Activated CD4-positive, CD25-positive, alpha-beta regulatory T cell treated with anti-CD3 and anti-CD28 coated beads, Interleukin-2, amount 50 U/mL, for 16 hours (primary cell): ENCODE results near the gene ADAMTS1.

Experiments used
- DNase-seq: peaks from one replicate; pipeline ENCODE4 v3.0.0-alpha.2; 2020; ENCODE audit warnings: low read depth, low spot score

The ADAMTS1 gene

DNA sequence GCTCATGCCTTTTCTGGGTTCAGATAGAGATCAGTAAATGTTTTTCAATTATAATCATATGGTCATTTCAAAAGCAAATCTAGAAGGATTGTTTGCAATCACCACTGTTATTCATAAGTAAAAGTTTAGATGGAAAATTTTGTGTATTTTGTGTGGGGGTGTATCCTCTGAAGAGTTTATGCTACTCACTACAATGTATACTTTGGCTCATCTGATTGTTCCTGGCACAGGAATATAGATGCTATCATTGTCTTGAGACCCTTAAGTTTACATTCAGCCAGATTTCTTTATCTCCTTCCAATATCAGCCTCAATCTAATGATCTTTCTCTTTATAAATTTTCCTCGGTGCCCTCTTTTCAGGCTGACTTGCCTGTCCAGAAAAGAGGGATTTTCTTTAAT, 33.0 kb downstream of the ADAMTS1 start:
- DNase-seq: no peak

DNA sequence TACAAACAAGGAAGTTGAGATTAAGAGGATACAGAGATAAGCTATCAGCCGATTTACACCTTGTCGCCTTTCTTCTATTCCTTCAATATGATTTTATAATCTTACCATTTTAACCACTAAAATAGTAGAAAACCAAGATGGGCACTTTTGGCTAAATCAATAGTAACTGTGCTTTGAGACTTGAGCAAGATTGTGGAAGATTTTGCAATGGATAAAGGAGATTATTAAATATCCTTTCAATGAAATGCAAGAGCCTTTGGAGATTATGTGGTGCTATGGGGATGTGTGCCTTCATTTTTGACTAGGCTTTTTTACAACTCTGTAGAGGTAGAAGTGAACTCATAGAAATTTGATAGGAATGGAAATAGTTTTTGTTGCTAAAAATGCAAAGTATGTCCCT, 33.7 kb downstream of the ADAMTS1 start:
- DNase-seq: no peak

DNA sequence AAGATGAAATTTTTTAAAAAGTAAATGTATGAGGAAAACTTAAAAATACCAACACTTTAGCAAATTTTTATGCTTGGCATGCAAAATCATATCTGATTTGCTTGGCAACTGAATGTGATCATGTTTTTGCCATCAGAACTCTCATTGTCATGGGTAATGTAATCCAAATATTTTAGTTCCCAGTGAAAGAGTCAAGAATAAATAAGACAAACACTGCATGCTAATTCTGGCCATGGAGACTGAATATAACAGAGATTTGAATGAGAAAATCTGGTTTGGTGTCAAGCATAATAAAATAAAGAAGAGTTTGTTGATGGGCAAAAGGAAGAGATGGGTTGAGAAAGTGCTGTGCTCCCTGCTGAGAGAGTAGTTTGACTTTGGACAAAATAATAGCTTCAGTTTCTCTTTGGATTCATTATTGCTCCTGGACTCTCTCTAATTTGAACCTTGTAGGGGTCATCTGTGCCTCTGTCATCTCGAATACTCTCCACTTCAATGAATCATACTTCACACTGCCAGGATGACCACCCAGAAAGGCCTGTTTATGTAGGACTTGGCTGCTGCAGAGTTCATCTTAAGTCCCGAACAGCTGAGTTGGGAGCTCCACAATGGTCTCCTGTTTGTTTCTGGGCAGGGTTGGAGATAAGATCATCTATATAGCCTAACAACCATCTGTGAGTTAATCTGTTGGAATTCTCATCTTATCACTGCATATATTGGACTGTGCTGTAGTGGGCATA, 34.4 kb downstream of the ADAMTS1 start:
- DNase-seq: no peak

DNA sequence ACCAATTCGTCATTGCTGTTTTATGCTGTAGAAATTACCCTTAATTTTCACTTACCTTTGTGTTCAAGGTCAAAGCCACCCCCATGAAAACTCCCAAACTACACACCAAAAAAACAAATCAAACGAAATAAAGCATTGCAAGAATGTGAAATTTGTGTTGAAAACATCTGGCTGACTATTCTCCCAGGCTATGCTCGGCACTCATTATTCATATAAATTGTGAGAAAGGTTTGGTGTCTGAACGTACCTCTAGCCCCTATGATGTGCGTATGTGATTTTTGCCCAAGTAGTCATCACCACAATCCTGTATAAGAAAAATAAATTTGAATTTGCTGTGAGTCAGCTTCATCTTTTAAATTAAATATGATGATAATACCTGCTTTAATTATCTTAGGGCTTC, 34.9 kb downstream of the ADAMTS1 start:
- no peak for DNase-seq

DNA sequence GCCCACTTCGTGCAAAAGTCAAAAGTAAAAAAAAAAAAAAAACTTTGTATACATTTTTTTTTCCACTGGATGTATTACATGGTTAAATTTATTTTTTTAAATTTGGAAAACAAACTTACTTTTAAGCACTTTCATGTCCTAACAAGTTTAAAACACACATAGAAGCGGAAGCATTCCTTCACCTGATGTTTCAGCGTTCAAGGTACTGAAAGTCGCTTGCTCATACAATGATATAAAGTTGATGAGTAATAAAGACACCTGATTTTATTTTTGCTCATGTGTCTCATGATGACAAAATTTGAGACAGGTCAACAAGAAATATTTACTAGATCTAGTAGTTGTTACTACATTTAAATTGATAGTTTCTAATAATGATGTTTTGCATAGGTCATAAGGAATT, 35.5 kb downstream of the ADAMTS1 start:
- no peak for DNase-seq

DNA sequence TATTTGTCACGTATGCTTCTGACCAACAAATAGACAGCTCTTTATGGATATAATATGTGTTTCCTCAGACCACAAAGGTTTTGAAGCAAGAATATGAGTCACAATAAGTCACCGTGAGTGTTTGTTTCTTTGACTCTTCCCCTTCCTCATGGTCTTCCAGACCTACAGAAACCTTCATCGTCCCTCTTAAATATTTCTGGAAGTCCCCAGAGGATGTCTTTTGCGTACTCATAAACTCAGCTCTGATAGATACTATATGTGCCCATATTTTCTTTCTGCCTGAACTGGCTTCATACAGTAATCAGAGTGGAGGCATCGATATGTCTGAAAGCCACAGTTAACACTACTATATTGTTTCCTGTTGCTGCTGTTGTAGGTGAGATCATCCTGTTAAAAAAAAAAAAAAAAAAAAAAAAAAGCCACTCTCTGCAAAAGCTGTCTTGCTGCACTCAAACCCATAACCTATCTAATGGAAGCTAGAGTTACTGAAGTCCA, 38.4 kb downstream of the ADAMTS1 start:
- no peak for DNase-seq

DNA sequence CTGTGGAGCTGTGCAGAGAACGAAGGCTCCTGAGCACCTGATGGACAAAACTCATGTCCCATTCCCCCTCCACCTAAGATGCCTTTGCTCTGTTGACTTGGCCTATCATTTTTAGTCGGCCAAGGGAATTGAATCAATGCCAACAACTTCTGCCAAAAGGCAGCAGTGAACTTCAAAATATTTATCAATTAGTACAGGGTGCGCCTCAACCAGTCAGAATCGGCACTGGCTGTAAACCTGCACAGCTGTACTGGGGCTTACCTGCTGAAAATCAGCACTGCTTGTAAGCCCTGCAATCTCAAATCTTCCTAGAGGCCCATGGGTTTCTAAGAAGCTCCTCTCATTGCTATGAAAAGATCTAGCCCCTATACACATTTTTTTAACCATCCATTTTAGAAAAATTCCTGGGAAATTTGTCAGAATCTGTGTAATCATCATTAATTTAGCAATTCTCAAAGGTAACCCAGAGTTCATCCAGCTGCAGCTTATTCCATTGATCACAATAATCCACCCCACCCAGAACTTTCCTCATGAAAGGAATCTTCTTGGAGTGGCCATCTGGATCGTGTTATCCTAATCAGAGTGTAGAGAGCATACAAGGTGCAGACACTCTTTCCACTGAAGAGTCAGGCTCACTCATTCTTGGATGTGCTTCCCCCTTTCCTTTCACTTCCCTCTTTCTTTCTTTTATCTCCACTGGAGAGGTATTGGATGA, 40.2 kb downstream of the ADAMTS1 start:
- DNase-seq: no peak

DNA sequence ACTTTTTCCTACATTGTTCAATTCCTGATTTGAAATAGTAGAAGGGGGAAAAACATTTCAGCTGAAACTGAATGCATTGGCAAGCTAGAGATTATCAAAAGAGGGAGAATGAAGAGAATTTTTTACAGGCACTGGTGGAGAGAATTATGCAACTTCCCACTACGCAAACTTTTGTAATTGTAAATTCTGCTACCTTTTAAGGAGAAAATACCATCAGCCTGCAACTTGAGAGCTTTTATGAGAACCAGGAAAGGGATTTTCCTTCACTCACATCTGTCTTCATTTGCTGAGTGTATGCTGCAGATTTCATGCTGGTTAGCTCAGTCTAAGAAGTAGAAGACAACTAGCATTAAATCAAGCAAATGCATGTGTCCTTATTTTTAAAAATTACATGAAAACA, 43.7 kb downstream of the ADAMTS1 start:
- DNase-seq: no peak

DNA sequence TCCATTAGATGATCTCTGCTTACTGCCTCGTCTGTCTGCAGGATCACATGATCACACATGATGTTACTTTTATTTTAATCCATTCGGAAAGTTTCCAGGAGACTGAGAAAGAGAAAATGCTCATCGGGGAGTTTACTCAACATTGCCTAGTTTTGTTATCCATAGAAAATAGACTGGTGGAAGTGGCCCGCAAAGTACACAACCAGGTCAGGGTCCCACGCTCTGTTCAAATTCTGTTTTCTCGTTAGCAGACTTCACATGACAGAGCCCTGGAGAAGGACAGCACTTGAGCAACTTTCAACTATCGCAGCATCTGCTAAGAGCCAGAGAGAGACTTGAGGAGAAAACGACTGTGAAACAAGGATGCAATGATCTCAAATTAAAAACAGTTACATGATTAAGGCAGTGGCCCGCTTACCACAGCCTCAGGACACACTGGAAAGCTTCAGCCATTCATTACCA, 44.2 kb downstream of the ADAMTS1 start:
- DNase-seq: no peak

DNA sequence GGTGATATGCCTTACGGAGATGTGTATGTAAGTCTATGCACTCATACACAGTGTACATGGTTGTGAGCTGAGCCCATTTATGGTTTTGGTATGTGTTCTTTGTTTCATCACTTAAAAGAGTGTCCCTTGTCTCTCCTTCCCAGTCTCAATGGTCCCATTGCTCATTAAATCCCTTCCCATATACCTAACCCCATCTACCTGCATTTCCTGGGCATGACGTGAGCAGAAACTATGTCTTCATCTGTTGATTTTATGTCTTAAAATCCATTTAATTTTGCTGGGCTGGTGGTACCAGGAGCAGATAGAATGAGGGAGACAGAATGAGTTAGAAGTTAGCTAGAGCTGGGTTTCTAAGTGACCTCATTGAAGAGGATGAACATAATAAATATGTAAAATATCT, 44.8 kb downstream of the ADAMTS1 start:
- DNase-seq: no peak

DNA sequence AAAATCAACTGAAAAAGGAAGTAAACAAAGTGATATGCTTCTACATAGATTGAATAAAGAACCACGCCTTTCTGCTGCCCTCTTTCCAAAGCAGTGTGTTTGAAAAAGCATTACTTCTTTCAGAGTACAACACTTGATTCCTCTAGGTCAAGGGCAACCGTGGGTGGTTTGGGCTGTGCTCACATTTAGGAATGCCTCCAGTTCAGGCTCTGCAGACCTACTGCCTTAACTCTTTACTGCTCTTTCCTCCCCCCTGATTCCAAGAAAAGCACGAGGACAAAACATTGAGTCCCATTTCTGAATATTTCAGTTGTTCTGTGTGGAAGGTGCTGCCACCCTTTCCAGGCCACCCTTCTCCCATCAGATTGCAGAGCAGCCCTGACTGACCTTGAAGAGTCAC, 45.2 kb downstream of the ADAMTS1 start:
- DNase-seq: no peak

DNA sequence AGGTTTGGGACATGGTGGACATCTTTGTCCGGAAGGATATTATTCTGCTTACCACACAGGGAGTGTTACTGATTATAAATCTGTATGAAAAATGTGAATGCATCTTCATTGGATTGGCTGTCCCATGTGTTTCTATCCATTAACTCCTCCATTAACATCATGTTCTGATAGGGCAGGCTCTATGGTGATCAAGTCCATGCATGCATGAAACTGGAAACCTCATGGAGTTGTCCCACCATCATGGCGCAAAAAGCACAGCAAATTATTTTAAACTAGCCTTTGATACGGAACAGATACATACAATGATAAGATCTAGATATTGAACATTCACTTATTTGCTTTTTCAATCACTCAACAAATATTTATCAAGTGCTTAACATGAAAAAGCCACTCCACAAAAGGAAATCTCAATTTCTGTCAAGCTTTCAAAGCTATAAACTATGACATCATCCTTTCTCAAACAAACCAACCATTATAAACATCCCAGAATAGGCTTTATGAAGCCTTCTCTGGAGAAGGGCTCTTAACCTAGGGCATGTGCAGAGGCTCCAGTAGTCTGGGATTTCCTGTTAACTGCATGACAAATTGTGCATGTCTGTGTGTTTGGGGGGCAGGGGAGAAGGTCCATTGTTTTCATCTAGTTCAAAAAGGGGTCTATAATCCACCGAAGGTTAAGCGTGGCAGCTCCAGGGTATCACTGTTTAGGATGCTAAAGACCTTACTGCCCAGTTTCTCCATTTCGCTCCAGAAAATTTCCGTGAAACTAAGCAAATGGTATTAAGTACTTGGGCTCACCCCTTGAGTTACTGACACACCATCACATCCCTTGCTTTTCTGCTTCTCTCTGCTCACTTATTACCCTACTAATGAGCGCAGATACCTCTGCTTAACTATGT, 46.1 kb downstream of the ADAMTS1 start:
- no peak for DNase-seq

DNA sequence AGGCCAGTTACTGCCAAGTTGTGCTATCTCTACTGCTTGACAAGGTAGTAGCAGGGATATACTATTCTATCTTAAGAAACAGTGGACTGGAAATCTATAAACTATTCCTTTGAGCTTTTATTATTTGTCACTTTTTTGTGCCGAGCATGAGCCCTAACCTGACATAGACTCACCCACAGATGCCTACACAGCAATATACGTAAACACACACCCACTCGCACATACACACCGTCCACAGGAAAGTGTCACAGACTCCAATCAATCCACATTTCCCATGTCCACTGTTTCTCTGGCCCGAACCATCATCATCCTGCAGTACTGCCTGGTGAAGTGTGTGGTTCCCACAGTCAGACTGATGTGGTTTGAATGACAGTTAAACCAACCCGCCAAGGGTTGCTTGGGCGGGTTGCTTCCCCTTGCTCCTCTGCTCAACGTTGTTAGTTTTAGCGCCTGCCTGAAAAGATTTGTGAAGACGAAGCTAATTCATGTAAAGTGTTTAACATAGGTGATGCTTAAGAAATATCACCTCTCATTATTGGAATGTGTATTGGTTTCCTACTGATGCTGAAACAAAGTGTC, 47.2 kb downstream of the ADAMTS1 start:
- DNase-seq: no peak

DNA sequence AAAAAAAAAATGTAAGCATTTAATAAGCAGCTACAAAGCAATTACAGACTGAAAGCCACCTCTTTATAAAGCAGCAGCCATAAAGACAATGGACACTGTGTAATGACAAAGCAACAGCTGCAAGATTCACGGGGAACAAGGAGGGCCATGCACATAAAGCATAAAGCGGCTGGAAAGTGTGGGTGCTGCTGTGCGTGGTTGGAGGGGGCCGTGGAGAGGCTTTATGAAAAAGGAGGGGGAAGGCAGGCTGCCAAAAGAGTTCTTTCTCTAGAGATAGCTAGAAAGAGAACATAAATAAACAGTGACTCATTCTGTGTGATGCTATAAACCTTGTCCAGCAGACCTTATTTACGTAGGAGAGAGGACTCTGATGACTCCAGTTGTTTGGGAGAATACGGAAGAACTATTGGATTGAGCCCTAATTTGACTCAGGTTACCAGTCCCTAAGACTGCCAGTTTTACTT, 49.3 kb downstream of the ADAMTS1 start:
- no peak for DNase-seq

DNA sequence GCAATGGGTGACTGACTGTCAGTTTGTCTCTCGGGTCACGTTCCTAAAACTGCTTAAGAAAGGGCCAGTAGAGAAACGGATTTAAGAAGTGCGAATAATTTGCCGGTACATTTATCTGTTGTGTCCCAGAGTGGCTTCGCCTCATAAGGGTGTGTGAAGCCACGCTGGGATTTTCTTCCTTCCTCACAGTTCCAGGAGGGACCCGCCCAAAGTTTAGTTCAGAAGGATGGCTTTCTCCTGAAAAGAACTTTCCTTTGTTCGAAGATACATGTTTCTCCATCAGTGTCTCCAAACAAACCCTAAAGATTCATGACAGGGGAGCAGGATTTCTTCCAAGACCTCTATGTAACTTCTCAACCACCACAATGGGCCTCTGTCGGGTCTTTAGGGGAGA, 49.8 kb downstream of the ADAMTS1 start:
- DNase-seq: no peak

DNA sequence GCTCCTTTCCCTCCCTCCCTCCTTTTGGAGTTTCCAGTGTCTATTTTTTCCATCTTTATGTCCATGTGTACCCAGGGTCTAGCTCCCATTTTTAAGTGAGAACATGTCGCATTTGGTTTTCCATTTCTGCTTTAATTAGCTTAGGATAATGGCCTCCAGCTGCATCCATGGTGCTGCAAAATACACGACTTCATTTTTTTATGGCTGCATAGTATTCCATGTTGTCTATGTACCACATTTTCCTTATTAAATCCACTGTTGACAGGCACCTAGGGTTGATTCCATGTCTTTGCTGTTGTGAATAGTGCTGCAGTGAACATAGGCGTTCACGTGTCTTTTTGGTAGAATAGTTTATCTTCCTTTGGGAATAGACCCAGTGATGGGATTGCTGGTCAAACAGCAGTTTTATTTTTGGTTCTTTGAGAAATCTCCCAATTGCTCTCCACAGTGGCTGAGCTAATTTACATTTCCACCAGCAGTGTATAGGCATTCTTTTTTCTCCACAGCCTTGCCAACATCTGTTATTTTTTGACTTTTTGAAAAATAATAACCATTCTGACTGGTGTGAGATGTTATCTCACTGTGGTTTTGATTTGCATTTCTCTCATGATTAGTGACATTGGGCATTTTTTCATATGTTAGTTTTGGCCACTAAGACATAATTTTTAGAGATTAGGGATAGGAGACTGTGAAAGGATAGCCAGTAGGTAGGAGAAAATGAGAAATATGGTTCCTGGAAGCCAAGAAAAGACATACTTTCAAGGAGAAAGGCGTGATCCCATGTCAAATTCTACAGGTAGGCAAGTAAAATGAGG, 50.4 kb downstream of the ADAMTS1 start:
- DNase-seq: no peak

DNA sequence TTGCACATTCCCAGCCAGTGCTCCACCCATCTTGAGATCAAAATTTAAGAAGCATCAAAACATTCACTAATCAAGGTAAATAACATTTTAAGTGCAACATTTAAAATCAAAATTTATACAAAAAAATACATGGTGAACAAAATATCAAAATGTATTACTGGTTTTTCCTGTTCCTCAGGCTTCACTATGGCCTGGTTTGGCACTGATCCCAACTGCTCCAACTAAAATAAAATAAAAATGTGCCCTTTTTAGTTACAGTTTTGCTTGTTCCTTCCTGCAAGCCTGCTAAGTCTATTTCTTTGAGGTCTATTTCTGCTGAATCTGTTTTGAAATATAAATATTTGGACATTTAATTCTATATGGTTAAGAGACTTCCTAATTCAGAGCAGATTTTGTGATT, 54.9 kb downstream of the ADAMTS1 start:
- DNase-seq: no peak

DNA sequence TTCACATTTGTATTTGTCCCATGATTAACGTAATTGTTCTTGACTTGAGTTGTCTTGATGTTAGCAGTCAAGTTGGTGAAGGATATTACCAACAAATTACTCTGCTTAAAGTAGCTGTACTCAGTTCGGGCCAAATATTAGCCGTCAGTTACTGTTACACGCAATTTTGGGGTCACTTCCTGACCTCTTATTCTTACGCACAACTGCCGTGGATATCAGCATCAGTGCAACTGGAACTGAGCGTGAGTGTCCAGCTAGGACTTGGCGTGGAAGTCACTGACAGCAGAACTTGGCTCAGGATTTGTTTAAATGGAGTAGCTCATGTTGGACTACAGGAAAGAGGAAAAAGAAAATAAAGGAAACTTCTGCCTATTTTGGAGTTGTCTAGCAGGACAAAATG, 56.4 kb downstream of the ADAMTS1 start:
- no peak for DNase-seq
